H1 (cell line): ENCODE data around the gene LIAS.

Experiments used
- ATF3 ChIP-seq: IDR thresholded peaks from 2 replicates; pipeline ENCODE4 v1.6.1; 2011; ENCODE audit warnings: low read depth, mild to moderate bottlenecking, low read length; ENCODE audit not compliant: insufficient read depth
- POLR2A ChIP-seq, 2 experiments: IDR thresholded peaks; 1 replicate in 1 of 2; 2 replicates in 1 of 2; pipeline ENCODE4 v1.6.1; 2011; ENCODE audit warnings: low read depth in 2 of 2, low read length in 2 of 2, mild to moderate bottlenecking in 2 of 2; ENCODE audit errors: control extremely low read depth in 1 of 2
- YY1 ChIP-seq: IDR thresholded peaks from 2 replicates; pipeline ENCODE4 v1.6.1; 2011; ENCODE audit warnings: low read depth, mild to moderate bottlenecking, low read length

DNA sequence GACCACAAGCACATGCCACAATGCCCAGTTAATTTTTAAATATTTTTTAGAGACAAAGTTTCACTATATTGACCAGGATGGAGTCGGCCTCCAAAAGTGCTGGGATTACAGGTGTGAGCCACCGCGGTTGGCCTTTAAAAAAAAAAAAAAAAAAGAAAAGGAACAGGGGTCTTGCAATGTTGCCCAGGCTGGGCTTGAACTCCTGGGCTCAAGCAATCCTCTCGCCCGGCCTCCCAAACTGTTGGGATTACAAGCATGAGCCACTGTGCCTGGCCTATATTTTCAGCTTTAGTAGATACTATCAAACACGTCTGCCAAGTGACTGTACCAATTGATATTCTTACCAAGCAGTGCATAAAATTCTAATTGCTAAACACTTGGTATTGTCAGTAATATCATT is 59.6 kb downstream of the LIAS start:
- TF ChIP-seq POLR2A (IDR thresholded peaks at IDR 0.05; ENCODE audit: control extremely low read depth in 1 of 2, low read depth in 2 of 2, low read length in 2 of 2) (no peak), ATF3 (no peak), YY1 (no peak)
